ENCODE results near the gene NPAS1.

NPAS1 gene, protein sequence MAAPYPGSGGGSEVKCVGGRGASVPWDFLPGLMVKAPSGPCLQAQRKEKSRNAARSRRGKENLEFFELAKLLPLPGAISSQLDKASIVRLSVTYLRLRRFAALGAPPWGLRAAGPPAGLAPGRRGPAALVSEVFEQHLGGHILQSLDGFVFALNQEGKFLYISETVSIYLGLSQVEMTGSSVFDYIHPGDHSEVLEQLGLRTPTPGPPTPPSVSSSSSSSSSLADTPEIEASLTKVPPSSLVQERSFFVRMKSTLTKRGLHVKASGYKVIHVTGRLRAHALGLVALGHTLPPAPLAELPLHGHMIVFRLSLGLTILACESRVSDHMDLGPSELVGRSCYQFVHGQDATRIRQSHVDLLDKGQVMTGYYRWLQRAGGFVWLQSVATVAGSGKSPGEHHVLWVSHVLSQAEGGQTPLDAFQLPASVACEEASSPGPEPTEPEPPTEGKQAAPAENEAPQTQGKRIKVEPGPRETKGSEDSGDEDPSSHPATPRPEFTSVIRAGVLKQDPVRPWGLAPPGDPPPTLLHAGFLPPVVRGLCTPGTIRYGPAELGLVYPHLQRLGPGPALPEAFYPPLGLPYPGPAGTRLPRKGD

DNA sequence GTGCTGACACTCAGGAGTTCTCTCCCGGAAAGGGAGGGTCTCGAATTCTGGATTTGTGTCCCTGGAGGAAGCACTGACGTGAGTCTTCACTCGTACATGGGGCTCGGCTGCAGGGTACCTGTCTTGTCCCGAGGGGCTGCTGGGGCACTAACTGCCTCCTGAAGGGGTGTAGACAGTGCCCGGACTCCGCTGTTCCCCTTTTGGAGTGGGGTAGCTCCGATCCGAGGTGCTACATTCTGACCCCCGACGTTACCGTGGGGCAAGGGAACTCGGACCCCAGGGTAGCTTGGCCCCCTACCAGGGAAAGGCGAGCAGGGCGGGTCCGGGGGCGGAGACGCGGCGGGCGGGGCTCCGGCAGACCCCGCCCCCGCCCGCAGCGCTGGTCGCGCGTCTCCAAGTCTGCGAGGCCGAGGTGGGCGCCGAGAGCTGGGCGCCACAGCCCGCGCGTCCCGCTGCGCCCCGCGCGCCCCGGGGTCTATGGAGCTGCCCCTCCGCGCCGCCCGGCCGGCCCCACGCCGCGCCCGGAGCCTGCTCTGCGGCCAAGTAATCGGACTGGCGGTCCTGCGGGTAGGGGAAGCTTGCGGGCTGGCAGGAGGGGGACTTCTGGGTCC lies at the start of gene NPAS1:
Gene NPAS1, plus strand, starts transcription at position 407 of the 611 bp plus-strand sequence. CDS start 1,211 bp downstream, outside the sequence.
- no peak for DNase-seq

DNA sequence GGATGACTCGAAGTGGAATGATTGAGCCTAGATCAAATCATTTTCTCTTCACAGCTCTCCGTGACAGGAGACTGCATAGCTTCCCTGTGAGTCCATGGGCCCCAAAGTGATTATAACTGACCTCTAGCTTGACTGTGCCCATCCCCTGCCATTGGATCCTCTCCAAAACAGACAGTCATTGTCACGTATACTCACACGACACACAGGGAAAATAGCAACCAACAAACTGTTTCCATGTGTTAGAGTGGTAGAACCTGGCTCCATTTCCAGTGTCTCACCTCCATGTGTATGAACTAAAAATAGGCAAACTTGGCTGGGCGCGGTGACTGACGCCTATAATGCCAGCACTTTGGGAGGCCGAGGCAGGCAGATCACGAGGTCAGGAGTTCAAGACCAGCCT lies 48.8 kb upstream of the NPAS1 start:
- no peak for DNase-seq

DNA sequence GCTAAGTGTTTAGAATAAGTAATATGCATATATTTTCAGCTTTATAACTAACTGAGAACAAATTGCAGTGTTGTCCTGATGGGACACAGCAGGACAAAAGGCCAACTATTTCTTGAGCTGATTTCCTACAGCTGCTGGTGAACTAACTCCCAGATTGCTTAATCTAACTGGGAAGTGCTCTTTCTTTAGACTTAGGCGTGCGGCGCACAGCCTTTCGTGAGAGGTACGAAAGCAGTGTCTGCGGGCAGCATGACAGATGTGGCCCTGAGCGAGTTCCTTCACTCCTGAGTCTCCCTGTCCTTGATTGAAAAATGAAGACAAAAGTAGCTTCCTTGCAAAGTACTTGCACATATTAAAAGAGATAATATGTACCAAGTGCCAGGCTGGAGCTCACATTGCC lies 47.3 kb upstream of the NPAS1 start:
- no peak for DNase-seq

DNA sequence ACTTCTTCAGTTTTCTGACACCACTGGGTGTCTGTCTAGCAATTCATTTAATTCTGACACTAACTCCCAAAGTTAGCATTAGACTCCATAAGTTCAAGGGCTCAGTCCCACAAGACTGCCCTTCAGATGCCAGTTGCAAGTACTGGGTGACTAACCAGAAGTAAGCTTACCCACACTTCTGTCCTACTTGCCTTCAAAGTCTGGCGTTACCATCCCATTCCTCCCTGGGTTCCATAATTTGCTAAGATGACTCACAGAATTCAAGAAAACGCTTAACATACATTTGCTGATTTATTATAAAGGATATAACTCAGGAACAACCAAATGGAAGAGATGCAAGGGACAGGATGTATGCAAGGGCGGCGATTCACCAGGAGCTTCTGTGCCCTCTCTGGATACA lies 45.5 kb upstream of the NPAS1 start:
- DNase-seq, result no peak

DNA sequence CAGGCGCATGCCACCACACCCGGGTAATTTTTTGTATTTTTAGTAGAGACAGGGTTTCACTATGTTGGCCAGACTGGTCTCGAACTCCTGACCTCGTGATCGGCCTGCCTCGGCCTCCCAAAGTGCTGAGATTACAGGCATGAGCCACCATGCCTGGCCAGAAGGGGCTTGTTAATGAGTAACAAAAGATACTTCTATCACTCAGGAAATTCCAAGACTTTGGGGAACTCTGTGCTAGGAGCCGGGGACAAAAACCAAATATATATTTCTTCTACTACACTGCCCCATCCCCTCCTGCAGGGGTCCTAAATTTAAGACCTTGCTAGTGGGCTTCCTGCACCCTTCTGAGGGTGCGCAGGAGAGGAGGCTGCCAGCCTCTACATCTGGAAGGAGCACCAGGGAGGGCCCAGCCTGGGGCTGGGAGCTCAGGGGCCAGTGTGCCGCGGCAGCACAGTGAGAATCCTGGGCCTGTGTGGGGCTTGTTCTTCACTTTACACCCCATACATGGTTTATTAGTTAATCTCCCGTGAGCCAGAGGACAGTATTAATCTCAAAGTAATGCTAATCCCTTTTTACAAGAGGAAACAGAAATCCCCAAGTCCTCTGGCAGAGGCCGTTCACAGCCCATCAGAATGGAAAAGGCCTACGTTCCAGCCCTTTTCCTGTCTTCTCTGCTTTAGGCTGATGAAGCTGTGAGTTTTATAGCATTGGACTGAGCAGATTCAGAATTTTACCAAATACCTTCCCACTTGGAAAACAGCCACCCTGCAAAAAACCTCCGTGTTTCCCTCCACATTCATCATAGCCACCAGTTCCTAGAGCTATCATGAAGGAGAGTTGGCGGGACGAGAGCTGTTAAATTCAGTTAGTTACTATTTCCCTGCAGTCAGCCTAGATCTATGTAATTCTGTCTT lies 44.4 kb upstream of the NPAS1 start:
- no peak for DNase-seq

DNA sequence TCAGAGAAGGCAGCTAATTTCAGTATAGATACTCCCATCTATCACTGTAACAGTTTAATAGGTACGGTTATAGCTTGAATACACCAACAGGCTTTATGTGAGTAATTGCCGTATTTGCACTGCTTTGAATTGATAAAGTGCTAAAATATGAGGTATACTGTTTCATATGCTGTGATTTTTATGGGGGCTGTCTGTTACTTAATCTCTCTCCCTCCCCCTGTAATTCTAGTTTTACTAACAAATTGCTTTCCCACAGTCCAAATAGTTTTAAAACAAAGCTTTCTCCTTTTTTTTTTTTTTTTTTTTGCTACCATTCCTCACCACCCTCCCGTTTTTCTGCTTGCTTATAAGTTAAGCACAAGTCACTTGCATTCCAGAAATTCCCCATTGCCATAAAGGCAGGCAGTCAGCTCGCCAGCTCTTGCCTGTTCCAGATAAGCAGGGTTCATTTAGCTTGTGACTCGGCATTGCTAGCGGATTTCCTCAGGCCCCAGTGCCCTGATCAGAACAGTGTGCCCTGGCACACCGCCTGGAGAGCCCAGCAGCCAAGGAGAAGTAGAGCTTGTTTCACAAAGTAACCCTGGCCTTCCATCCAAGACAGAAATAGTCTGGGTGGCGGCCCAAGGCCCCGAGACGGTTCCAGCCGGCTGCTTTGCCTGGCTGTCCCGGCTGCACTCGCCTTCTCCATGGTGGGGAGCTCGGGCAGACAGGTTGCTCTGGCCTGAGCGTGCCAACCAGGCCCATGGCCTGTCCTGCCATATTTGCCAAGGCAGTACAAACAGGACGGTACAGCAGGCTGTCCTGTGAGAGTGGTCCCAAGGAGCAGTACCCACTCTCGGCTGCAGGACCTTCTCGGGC lies 43.5 kb upstream of the NPAS1 start:
- DNase-seq, result no peak

DNA sequence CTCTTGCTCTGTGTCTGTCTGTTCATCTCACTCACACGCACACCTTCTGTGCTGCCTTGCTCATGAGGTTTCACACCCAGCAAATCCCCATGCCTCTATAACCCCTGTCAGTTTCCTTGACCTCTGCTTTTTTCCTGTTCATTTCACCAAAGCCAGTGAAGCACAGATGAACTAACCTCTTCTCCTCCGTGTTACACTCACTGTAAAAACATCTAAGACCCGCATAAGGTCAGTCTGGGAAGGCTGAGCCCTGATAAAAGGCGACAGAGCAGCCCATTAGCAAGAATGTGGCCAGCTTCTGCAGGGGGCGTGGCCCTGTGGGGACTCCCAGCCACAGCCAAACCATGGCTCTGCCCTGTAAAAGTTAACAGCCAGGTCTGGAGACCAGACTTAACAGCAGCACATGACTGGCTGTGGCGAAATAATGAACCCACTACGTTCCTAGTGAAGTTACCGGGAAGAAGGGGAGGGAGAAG lies 42.8 kb upstream of the NPAS1 start:
- no peak for DNase-seq

DNA sequence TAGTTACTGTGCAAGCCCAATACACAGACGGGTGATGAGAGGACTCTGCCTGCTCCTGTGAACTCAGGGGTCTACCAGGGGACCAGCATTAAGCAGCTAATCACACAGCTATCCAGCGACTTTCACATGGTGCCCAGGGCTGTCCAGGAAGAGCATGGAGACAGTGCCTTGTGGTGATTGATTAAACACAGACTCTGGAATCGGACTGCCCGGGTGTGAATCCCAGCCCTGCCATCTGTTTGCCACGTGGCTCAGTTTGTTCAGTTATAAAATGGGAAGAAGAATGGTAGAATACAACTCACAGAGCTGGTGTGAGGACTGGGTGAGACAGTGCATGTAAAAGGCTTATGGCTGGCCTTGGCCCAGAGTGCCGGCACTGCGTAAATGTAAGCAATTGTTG lies 42.1 kb upstream of the NPAS1 start:
- DNase-seq, result no peak

DNA sequence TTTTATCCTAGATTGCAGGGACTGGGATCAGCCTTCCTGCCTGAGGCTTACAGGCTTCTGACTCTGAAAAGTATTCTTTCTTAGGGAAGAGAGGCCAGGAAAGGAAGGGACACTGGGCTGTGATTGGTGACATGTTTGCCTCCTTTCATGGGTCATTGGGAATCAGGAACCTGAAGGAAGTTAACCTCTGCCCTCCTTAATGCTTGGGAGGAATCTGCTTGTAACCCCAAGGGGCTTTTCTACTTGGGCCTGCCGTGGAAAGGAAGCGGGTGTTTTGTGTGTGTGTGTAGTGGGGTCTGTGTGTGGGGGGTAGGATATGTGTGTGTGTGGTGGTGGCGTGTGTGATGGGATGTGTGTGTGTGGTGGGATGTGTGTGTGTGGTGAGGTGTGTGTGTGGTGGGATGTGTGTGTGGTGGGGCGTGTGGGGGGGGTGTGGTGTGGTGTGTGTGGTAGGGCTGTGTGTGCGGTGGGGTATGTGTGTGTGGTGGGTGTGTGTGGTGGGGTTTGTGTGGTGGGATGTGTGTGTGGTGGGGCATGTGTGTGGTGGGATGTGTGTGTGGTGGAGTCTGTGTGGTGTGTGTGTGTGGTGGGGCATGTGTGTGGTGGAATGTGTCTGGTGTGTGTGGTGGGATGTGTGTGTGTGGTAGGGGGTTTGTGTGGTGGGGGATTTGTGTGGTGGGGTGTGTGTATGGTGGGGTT lies 41.3 kb upstream of the NPAS1 start:
- no peak for DNase-seq

DNA sequence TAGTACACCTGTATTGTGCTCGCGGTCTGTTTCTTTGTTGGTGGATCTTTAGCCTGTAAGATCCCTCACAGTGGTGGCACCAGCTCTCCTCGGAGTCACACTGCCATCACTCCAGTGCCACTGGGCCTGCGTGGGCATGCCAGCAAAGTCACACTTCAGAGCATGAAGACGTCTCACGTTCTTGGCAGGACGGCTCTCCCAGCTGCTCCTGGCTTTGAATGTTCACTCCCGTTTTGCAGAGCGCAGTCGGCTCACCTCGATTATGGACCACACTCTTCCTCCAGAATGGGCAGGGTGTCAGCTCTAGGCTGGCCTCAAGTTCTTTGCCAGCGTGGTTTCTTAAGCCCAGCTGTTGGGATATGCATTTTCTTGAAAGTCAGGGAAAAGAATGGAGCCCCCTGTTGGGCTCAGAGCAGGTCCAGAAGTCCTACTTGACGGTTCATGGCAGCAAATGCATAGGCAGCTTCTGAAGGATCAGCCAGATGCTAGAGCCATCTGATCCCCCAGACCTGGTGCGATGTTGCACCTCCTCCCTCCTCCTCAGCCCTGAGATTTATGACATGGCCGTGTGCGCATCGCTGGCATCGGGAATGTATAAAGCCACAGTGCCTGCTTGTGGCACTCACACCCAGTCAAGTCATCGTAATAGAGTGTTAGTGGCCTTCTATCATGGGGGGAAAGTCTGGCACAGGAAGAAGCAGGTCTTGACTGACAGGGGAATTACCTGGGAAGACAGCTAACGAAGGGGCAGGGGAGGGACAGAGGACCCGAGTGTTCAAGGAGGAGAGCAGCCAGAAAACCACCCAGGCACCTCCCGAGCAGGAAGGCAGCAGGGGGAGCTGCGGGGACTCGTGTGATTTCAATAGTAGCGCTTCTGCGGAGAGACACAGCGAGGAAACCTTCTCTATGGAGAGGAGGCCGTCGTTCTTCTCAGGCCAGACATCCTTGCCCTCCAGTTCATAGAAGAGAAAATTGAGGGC lies 40.2 kb upstream of the NPAS1 start:
- DNase-seq, result no peak

DNA sequence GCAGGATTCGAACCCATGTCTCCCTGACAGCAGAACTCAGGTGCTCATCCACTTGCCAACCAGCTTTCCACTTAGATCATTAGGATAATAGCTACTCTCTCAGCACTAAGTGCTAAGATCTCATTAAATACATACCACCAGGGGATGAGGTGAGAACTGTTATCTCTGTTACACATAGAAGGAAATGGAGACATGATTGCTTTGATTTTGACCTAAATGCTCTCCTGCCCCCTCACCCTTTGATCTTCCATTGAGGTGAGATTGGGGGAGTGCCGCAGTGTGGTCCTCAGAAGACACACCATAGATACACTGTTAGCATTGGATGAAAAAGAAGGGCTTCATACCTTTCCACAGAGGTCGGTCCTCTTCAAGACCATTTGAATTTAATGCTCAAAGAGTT lies 38.9 kb upstream of the NPAS1 start:
- no peak for DNase-seq

DNA sequence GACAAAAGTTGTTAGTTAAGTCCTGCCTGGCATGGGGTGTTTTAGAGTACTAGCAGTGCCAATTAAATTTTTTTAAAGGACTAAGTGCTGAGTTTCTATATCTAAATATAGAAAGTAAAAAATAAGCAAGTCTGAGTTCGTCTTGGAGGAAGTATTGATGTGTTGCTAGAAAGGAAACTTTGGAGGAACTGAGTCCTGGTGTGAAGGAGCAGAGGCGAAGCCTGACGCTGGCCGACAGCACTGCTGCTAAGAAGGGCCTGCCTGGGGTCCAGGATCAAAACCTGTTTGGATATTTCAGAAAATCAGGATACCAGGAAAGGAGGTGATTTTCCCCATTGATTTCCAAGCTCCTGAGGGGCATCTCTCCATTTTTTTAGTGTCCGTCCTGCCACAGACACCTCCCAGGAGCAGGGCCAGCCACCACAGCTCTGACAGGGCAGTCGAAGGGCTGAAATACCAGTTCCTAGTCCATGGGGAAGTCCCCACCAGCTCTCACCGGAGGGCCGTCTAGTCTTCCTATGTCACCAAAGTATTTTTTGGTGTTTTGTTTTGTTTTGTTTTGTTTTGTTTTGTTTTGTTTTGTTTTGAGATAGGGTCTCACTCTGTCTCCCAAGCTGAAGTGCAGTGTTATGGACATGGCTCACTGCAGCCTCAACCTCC lies 38.2 kb upstream of the NPAS1 start:
- DNase-seq, result no peak

DNA sequence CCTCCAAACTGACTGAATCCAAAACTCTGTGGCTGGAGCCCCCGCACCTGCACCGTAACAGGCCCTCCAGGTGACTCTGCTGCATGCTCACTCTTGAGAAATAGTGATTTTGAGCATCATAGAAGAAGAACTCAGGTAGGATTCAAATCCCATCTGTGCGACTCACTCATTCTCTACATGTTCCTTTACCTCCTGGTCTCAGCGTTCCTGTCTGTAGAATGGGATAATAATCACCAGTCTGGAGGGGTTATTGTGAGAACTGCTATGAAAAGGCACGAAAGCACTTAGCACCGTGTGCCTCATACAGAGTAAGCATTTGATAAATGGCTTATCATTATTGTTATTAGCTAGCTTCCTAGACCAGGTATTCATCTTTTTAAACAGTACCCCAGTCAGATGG lies 36.5 kb upstream of the NPAS1 start:
- DNase-seq, result no peak

DNA sequence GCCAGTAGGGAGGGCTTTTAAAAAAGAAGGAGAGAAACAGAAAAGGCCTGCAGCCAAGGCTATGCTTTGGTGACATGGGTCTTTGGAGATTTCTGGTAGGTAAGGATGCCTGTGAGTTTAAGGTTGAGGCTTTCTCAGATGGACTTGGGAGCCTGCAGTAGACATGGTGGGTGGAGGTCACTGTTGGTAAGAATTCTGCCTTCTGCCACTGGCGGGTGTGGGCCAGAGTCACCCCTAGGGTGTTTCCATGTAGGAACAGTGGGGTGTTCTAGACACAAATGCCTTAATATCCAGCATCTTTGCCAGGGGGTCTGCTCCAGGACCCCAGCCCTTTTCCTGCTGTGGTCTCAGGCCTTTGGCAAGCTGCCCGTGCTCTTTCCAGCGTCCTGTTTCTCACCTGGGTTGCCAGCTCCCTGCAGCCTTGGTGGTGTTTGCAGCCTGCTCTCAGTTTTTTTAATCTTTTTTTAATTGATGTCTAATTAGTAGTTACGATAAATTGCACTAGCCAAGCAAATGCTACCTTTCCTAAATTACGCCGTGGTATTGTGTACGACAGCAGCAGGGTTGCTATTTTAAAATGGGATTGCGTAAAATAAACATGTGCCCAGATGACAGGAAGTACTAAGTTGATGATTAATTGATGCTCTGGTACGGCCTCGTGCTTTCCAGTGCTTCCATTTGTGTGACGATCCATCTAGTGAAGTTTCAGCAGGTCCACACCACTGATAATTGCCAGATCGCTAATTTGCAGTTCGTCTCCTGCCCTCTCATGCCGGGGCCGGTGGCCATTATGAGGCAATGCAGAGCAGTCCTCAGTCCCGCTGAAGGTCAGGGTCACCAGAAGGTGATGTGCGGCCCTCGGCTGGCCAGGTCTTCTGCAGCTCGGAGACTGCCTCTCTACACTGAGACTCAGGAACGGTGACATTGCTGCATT lies 35.3 kb upstream of the NPAS1 start:
- no peak for DNase-seq

DNA sequence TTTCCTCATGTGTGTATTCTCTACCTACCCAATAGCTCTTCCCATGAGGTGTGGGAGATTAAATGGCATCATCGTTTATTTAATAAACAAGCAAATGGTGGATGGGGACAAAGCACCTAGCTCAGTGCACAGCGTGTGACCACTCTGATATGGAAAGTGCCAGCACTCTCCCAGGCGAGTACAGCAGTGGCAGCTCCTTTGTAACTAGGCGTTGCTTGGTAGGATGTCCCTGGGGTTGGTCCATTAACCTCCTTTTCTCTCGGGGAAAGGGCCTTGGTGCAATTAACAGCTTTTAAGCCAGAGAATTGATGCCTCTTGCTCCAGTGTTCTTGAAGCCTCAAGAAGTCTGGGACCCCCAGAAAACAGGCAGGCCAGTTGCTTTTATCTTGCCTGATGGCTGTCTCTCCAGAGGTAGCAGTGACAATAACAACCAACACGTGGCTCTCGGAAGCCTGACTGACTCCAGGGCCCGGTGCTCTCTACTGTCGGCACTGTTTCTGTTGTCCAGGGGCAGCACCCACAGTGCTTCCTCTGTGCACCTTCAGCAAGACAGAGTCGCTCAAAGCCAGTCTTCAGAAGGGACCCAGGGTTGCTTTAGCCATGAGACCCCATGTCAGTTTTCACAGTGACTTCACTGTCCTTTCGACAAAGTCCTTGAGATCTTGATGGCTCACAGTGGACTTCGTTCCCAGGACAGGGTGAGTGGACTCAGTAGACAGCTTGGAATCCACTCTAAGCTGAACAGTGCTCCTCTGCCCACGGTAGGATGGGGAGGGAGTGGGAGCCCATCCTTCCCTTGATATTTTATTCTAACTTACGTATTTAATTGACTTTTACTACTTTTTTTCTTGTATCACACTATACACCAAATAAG lies 33.9 kb upstream of the NPAS1 start:
- DNase-seq, result no peak

DNA sequence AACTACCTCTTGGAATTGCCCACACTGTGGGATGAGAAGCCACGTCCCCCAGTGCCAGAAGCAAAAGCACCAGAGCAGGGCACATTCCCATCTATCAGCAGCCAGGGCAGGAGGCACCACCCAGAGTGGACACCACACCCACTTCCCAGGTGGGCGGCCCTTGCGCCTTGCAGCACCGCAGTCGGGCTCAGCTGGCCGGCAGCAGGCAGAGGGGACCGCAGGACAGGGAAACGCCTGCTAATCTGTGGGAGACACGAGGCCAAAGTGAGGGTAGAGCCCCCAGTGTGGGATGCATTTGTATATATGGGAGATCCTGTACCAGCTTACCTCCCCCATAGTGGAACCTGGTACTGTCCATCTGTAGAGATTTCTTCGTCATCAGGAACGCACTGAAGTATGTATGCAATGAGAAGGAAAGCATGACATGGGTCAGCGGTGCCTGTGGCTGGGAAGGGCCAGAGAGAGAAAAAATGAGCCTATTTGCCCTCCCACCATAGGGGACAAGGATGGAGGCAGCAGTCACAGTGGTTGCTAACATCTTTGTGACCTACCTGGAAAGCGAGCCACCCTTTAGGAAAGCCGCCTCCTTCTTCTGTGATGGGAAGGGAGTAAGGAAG lies 30.9 kb upstream of the NPAS1 start:
- no peak for DNase-seq
